A549 (cell line): ENCODE data around the gene TNFRSF19.

Source experiments
- CTCF ChIP-seq: fragments of >200 bp; sonication (Bioruptor Twin); formaldehyde crosslinking; IDR thresholded peaks from 3 replicates; pipeline ENCODE4 v1.5.1; 2016
- HOXB5 ChIP-seq: fragments of 250-450 bp; sonication (Bioruptor Pico); IDR thresholded peaks from 2 replicates; pipeline ENCODE4 v1.5.0; 2020; ENCODE audit warnings: mild to moderate bottlenecking, moderate library complexity
- KDM1A ChIP-seq: fragments of 200-600 bp; sonication (generic); IDR thresholded peaks from 2 replicates; pipeline ENCODE4 v1.6.1; 2016; ENCODE audit warnings: low read depth, mild to moderate bottlenecking
- POLR2A ChIP-seq: IDR thresholded peaks from 2 replicates; pipeline ENCODE4 v1.6.1; 2012; ENCODE audit warnings: mild to moderate bottlenecking, low read length
- RAD21 ChIP-seq, 2 experiments: fragments of >200 bp in 1 of 2; sonication (Bioruptor Twin) in 1 of 2; formaldehyde crosslinking in 1 of 2; IDR thresholded peaks in 1 of 2; conservative IDR thresholded peaks in 1 of 2; 2 replicates in 1 of 2; 3 replicates in 1 of 2; pipeline ENCODE4 v1.6.1; 2012 to 2018; ENCODE audit warnings: inconsistent platforms in 1 of 2
- USF2 ChIP-seq: fragments of 450-650 bp; IDR thresholded peaks from 2 replicates; pipeline ENCODE4 v1.6.1; 2014; ENCODE audit warnings: antibody characterized with exemption
- TF ChIP-seq, protein P1 (sequence below): fragments of 250-450 bp; sonication (Bioruptor Pico); IDR thresholded peaks from 2 replicates; pipeline ENCODE4 v1.5.0; 2021; ENCODE audit warnings: mild to moderate bottlenecking, moderate library complexity, borderline replicate concordance

- TF ChIP-seq USF2, result no peak
- TF ChIP-seq, protein P1, sequence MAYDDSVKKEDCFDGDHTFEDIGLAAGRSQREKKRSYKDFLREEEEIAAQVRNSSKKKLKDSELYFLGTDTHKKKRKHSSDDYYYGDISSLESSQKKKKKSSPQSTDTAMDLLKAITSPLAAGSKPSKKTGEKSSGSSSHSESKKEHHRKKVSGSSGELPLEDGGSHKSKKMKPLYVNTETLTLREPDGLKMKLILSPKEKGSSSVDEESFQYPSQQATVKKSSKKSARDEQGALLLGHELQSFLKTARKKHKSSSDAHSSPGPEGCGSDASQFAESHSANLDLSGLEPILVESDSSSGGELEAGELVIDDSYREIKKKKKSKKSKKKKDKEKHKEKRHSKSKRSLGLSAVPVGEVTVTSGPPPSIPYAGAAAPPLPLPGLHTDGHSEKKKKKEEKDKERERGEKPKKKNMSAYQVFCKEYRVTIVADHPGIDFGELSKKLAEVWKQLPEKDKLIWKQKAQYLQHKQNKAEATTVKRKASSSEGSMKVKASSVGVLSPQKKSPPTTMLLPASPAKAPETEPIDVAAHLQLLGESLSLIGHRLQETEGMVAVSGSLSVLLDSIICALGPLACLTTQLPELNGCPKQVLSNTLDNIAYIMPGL (CRISPR knock-in tag), result no peak
- TF ChIP-seq KDM1A, result no peak
- no peak for TF ChIP-seq RAD21 (conservative IDR thresholded peaks at IDR 0.05 in 1 of 2, IDR thresholded peaks at IDR 0.05 in 1 of 2)
- no peak for TF ChIP-seq POLR2A
- no peak for TF ChIP-seq CTCF
- TF ChIP-seq HOXB5 (CRISPR knock-in tag), result no peak
These were observed 9.6 kb upstream of the TNFRSF19 start for GRCh38 chr13:23560571-23561089.
